GM23338 (cell line): Measurements from ENCODE around the gene SF3A1. TPM values are rescaled to one million over a fixed set of nuclear protein-coding genes. Genes with fewer than 3 reads are reported as not detected.

Experiments
- ATAC-seq: fragments of 200-7000 bp; cut with Tn5 transposase; 3 replicates; pipeline ENCODE4 v1.9.1; 2020
- DNase-seq: peaks from one replicate; pipeline ENCODE4 v3.0.0-alpha.2; 2015; ENCODE audit warnings: low spot score
- H2AFZ ChIP-seq: fragments of 200-600 bp; sonication (generic); 2 replicates; pipeline ENCODE4 v1.8.0; 2016; ENCODE audit warnings: antibody characterized with exemption, mild to moderate bottlenecking, moderate library complexity
- H3F3A ChIP-seq: fragments of 200-600 bp; sonication (generic); replicated peaks from 2 replicates; pipeline ENCODE4 v1.8.0; 2017; ENCODE audit warnings: antibody characterized with exemption, mixed run types, low read depth
- H3K27ac ChIP-seq: fragments of 200-600 bp; sonication (generic); 2 replicates; pipeline ENCODE4 v1.6.1; 2016; ENCODE audit warnings: low read depth
- H3K27me3 ChIP-seq: fragments of 200-600 bp; sonication (generic); 2 replicates; pipeline ENCODE4 v1.8.0; 2016; ENCODE audit warnings: mild to moderate bottlenecking, mixed run types, moderate library complexity; ENCODE audit not compliant: insufficient read depth
- H3K36me3 ChIP-seq: fragments of 200-600 bp; sonication (generic); 2 replicates; pipeline ENCODE4 v1.8.0; 2016; ENCODE audit warnings: mild to moderate bottlenecking; ENCODE audit not compliant: insufficient read depth
- H3K4me1 ChIP-seq: fragments of 200-600 bp; sonication (generic); 2 replicates; pipeline ENCODE4 v1.8.0; 2016; ENCODE audit warnings: mild to moderate bottlenecking, moderate library complexity; ENCODE audit not compliant: insufficient read depth
- H3K4me2 ChIP-seq: fragments of 200-600 bp; sonication (generic); 2 replicates; pipeline ENCODE4 v1.7.1; 2017; ENCODE audit warnings: mixed run types
- H3K4me3 ChIP-seq: fragments of 200-600 bp; sonication (generic); 2 replicates; pipeline ENCODE4 v1.6.1; 2016; ENCODE audit warnings: mixed run types
- H3K79me2 ChIP-seq: fragments of 200-600 bp; sonication (generic); replicated peaks from 2 replicates; pipeline ENCODE4 v1.8.0; 2017; ENCODE audit warnings: mild to moderate bottlenecking; ENCODE audit not compliant: insufficient read depth
- H3K9me2 ChIP-seq: fragments of 200-600 bp; sonication (generic); 2 replicates; pipeline ENCODE4 v1.8.0; 2017; ENCODE audit not compliant: insufficient read depth
- H4K20me1 ChIP-seq: fragments of 200-600 bp; sonication (generic); replicated peaks from 2 replicates; pipeline ENCODE4 v1.8.0; 2017; ENCODE audit warnings: mild to moderate bottlenecking; ENCODE audit not compliant: insufficient read depth
- H3K27ac Mint-ChIP-seq: 2 replicates; pipeline ENCODE4 v1.8.0; 2020; ENCODE audit warnings: inconsistent platforms, mild to moderate bottlenecking, moderate library complexity, mixed read lengths
- H3K27me3 Mint-ChIP-seq: 3 replicates; pipeline ENCODE4 v1.8.0; 2022; ENCODE audit warnings: low read depth, mild to moderate bottlenecking, moderate library complexity, mixed read lengths, inconsistent platforms; ENCODE audit not compliant: insufficient read depth, poor library complexity
- H3K36me3 Mint-ChIP-seq: 3 replicates; pipeline ENCODE4 v1.8.0; 2021; ENCODE audit warnings: low read depth, mild to moderate bottlenecking, inconsistent platforms, moderate library complexity, mixed read lengths
- H3K4me1 Mint-ChIP-seq: 3 replicates; pipeline ENCODE4 v1.8.0; 2020; ENCODE audit warnings: mild to moderate bottlenecking, inconsistent platforms, mixed read lengths
- H3K4me3 Mint-ChIP-seq: 3 replicates; pipeline ENCODE4 v1.8.0; 2021; ENCODE audit warnings: moderate library complexity, mild to moderate bottlenecking, inconsistent platforms, mixed read lengths
- H3K9me3 Mint-ChIP-seq: 3 replicates; pipeline ENCODE4 v1.8.0; 2020; ENCODE audit warnings: moderate library complexity, mild to moderate bottlenecking, inconsistent platforms, mixed read lengths
- CREB1 ChIP-seq: fragments of 250-450 bp; sonication (Bioruptor Pico); IDR thresholded peaks from 2 replicates; pipeline ENCODE4 v1.5.0; 2020; ENCODE audit warnings: low read depth, mild to moderate bottlenecking, moderate library complexity
- EZH2phosphoT487 ChIP-seq: fragments of 200-600 bp; sonication (generic); IDR thresholded peaks from one replicate; pipeline ENCODE4 v1.8.1; 2018; ENCODE audit warnings: antibody characterized with exemption; ENCODE audit not compliant: unreplicated experiment
- REST ChIP-seq: IDR thresholded peaks from one replicate; pipeline ENCODE4 v1.6.1; 2018; ENCODE audit warnings: antibody characterized with exemption; ENCODE audit not compliant: unreplicated experiment
- STAT1 ChIP-seq: IDR thresholded peaks from one replicate; pipeline ENCODE4 v1.6.1; 2016; ENCODE audit warnings: antibody characterized with exemption; ENCODE audit not compliant: unreplicated experiment
- ZNF331 ChIP-seq: fragments of 250-450 bp; sonication (Bioruptor Pico); IDR thresholded peaks from 2 replicates; pipeline ENCODE4 v1.5.0; 2020; ENCODE audit warnings: low read depth, mild to moderate bottlenecking, moderate library complexity
- ZNF462 ChIP-seq: fragments of 250-450 bp; sonication (Bioruptor Pico); IDR thresholded peaks from 2 replicates; pipeline ENCODE4 v1.5.0; 2020; ENCODE audit warnings: mild to moderate bottlenecking, moderate library complexity
- polyA plus RNA-seq: library from polyadenylated mRNA; unstranded; fragments of >200 nt; fragmentation: Nextera tagmentation; extraction: Ambion mirVana; gene quantifications from 2 replicates; pipeline ENCODE4 v1.2.1, GENCODE V29; 2016
- total RNA-seq: library from RNA; depleted of rRNA; stranded (reverse); fragments of >200 nt; shearing (Covaris generic); gene quantifications from 2 replicates; pipeline ENCODE4 v1.2.3, GENCODE V29; 2014

The SF3A1 gene
- total and polyA plus RNA-seq, 2 experiments from 2014 or later = 107 to 108 TPM

DNA sequence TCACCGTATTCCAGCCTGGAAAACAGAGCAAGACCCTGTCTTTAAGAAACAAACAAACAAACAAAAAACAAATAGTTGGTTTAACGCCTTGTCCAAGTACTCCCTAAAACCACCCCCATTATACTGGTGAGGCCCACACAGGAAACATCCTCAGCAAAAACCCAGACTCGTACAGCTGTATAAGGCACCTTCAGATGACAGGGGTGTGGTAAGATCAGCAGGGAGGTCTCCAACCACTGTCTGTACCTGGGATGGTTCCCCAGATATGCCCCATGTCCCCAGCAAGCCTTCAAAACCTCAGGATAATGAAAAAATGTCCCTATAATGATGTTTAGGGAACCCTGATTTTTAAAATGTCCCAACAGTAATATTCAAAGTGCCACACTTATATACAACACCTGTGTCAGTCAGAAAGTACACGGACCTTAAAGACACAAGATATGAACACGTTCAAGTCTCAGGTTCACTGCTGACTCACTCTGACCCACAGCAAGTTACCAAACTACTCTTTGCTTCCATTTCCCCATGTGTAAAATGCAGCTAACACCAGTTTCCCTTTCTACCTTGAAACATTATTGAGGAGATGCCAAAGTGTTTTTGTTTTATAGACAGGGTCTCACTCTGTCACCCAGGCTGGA is 9.3 kb downstream of the SF3A1 start (continued):
- no peak for TF ChIP-seq ZNF462 (CRISPR knock-in tag)
- TF ChIP-seq STAT1 = no peak

GRCh38 chr22:30344447-30345200 is 12.1 kb downstream of the SF3A1 start:
- no peaks in the 10 kb centered on the region for H3K27me3 ChIP-seq
- Mint-ChIP-seq H3K4me3 (no peak overlapping the region), H3K27me3 (peaks cover 4% of the 10 kb centered on the region), H3K36me3 (peaks cover 87% of the 10 kb centered on the region), H3K9me3 (no peaks in the 10 kb centered on the region; the same call in 2 of the 3 replicates), H3K4me1 (no peaks in the 10 kb centered on the region), H3K27ac (no peak overlapping the region)
- no peaks in the 10 kb centered on the region for H3K9me2 ChIP-seq
- H3F3A ChIP-seq = 0 out of 2 replicates have a peak, but pooled peaks cover 5% of the 10 kb centered on the region
- H4K20me1 ChIP-seq = peaks cover 20% of the 10 kb centered on the region
- ATAC-seq (no peak), DNase-seq (no peak)
- H3K27ac ChIP-seq = no peak overlapping the region
- H3K36me3 ChIP-seq = peaks cover 75% of the 10 kb centered on the region
- no peak overlapping the region for H3K4me3 ChIP-seq
- no peaks in the 10 kb centered on the region for H3K4me1 ChIP-seq
- H3K79me2 ChIP-seq = peaks cover 25% of the 10 kb centered on the region
- H3K4me2 ChIP-seq = no peak overlapping the region
- no peak overlapping the region for H2AFZ ChIP-seq
- no peak for TF ChIP-seq EZH2phosphoT487
- TF ChIP-seq CREB1 = no peak
- no peak for TF ChIP-seq STAT1
- TF ChIP-seq REST = no peak
- no peak for TF ChIP-seq ZNF331 (CRISPR knock-in tag)
